H9 (cell line): ENCODE data around the gene NFE2. TPM values are rescaled to one million over a fixed set of nuclear protein-coding genes. Genes with fewer than 3 reads are reported as not detected.

ENCODE experiments used
- DNase-seq: peaks from one replicate; pipeline ENCODE4 v3.0.0-alpha.2; 2017
- H2AFZ ChIP-seq: one replicate; pipeline ENCODE4 v1.6.1; 2013; ENCODE audit warnings: mild to moderate bottlenecking, low read length, control low read depth, moderate library complexity
- H2AK5ac ChIP-seq: 2 replicates; pipeline ENCODE4 v1.6.1; 2013; ENCODE audit warnings: low read length, control low read depth, mixed read lengths; ENCODE audit not compliant: insufficient read length
- H2BK120ac ChIP-seq: one replicate; pipeline ENCODE4 v1.6.1; 2013; ENCODE audit warnings: low read depth, mild to moderate bottlenecking, low read length, control low read depth, inconsistent platforms; ENCODE audit not compliant: poor library complexity, severe bottlenecking
- H2BK12ac ChIP-seq: 2 replicates; pipeline ENCODE4 v1.6.1; 2013; ENCODE audit warnings: low read length, control low read depth, mixed read lengths, low read depth; ENCODE audit not compliant: insufficient read length
- H2BK15ac ChIP-seq: 2 replicates; pipeline ENCODE4 v1.6.1; 2013; ENCODE audit warnings: low read depth, low read length, control low read depth
- H2BK20ac ChIP-seq: one replicate; pipeline ENCODE4 v1.6.1; 2013; ENCODE audit warnings: low read depth, mild to moderate bottlenecking, low read length, control low read depth, inconsistent platforms; ENCODE audit not compliant: poor library complexity, severe bottlenecking
- H2BK5ac ChIP-seq: 2 replicates; pipeline ENCODE4 v1.6.1; 2013; ENCODE audit warnings: low read length, control low read depth, mixed read lengths; ENCODE audit not compliant: insufficient read length
- H3K14ac ChIP-seq: 2 replicates; pipeline ENCODE4 v1.6.1; 2013; ENCODE audit warnings: low read length, control low read depth; ENCODE audit not compliant: insufficient read depth
- H3K18ac ChIP-seq: 2 replicates; pipeline ENCODE4 v1.6.1; 2013; ENCODE audit warnings: low read depth, mild to moderate bottlenecking, mixed read lengths, low read length, control low read depth; ENCODE audit not compliant: insufficient read length
- H3K23ac ChIP-seq: 2 replicates; pipeline ENCODE4 v1.6.1; 2013; ENCODE audit warnings: low read length, control low read depth, mixed read lengths, low read depth; ENCODE audit not compliant: insufficient read length
- H3K23me2 ChIP-seq: 2 replicates; pipeline ENCODE4 v1.6.1; 2013; ENCODE audit warnings: low read depth, mild to moderate bottlenecking, mixed read lengths, low read length, control low read depth; ENCODE audit not compliant: insufficient read length, poor library complexity, severe bottlenecking
- H3K27ac ChIP-seq: 2 replicates; pipeline ENCODE4 v1.5.1; 2013; ENCODE audit warnings: low read length, control low read depth, mixed read lengths, low read depth; ENCODE audit not compliant: insufficient read length
- H3K27me3 ChIP-seq: 2 replicates; pipeline ENCODE4 v1.6.1; 2013; ENCODE audit warnings: low read length, control low read depth, inconsistent platforms; ENCODE audit not compliant: insufficient read depth
- H3K4ac ChIP-seq: 2 replicates; pipeline ENCODE4 v1.6.1; 2013; ENCODE audit warnings: low read depth, mild to moderate bottlenecking, control low read depth, inconsistent platforms, low read length, moderate library complexity
- H3K4me1 ChIP-seq: 2 replicates; pipeline ENCODE4 v1.6.1; 2013; ENCODE audit warnings: low read length, control low read depth, inconsistent platforms; ENCODE audit not compliant: insufficient read depth
- H3K4me2 ChIP-seq: 2 replicates; pipeline ENCODE4 v1.6.1; 2013; ENCODE audit warnings: low read length, control low read depth, mixed read lengths; ENCODE audit not compliant: insufficient read length, insufficient read depth
- H3K56ac ChIP-seq: 2 replicates; pipeline ENCODE4 v1.6.1; 2013; ENCODE audit warnings: low read depth, mild to moderate bottlenecking, mixed read lengths, low read length, control low read depth; ENCODE audit not compliant: insufficient read length
- H3K79me1 ChIP-seq: 2 replicates; pipeline ENCODE4 v1.6.1; 2013; ENCODE audit warnings: low read depth, mild to moderate bottlenecking, moderate library complexity, low read length, control low read depth, inconsistent platforms; ENCODE audit not compliant: insufficient read depth, poor library complexity, severe bottlenecking
- H3K79me2 ChIP-seq: 2 replicates; pipeline ENCODE4 v1.6.1; 2013; ENCODE audit warnings: low read length, control low read depth, inconsistent platforms; ENCODE audit not compliant: insufficient read depth
- H3K9ac ChIP-seq: 2 replicates; pipeline ENCODE4 v1.6.1; 2013; ENCODE audit warnings: low read length, control low read depth, mixed read lengths; ENCODE audit not compliant: insufficient read length; ENCODE audit errors: extremely low read depth
- H3K9me3 ChIP-seq: one replicate; pipeline ENCODE4 v1.6.1; 2013; ENCODE audit warnings: low read depth, low read length, inconsistent platforms; ENCODE audit not compliant: control insufficient read depth
- H3T11ph ChIP-seq: one replicate; pipeline ENCODE4 v1.6.1; 2013; ENCODE audit warnings: mild to moderate bottlenecking, low read length, control low read depth, inconsistent platforms
- H4K20me1 ChIP-seq: one replicate; pipeline ENCODE4 v1.6.1; 2013; ENCODE audit not compliant: control insufficient read depth, insufficient read length, insufficient read depth
- H4K5ac ChIP-seq: 2 replicates; pipeline ENCODE4 v1.6.1; 2013; ENCODE audit warnings: low read depth, mild to moderate bottlenecking, mixed read lengths, low read length, control low read depth; ENCODE audit not compliant: insufficient read length
- H4K8ac ChIP-seq: replicated peaks from 2 replicates; pipeline ENCODE4 v1.6.1; 2013; ENCODE audit warnings: low read length, control low read depth, mixed read lengths, low read depth; ENCODE audit not compliant: insufficient read length
- H4K91ac ChIP-seq: 2 replicates; pipeline ENCODE4 v1.6.1; 2013; ENCODE audit warnings: low read depth, mild to moderate bottlenecking, moderate library complexity, mixed read lengths, low read length, control low read depth; ENCODE audit not compliant: insufficient read length
- H3K27ac Mint-ChIP-seq, 3 experiments: 2 replicates in 2 of 3; 3 replicates in 1 of 3; pipeline ENCODE4 v1.8.0; 2020 to 2021; ENCODE audit warnings: mixed read lengths in 3 of 3, mild to moderate bottlenecking in 1 of 3, moderate library complexity in 1 of 3
- H3K27me3 Mint-ChIP-seq: 2 replicates; pipeline ENCODE4 v1.8.0; 2021; ENCODE audit warnings: low read depth, mild to moderate bottlenecking, moderate library complexity, mixed read lengths
- H3K36me3 Mint-ChIP-seq, 3 experiments: 2 replicates in 2 of 3; 3 replicates in 1 of 3; pipeline ENCODE4 v1.8.0; 2020 to 2021; ENCODE audit warnings: low read depth in 3 of 3, mixed read lengths in 3 of 3; ENCODE audit not compliant: insufficient read depth in 1 of 3
- H3K4me1 Mint-ChIP-seq, 2 experiments: 2 replicates each; pipeline ENCODE4 v1.8.0; 2020; ENCODE audit warnings: mixed read lengths in 2 of 2
- H3K4me3 Mint-ChIP-seq, 2 experiments: 2 replicates in 1 of 2; 3 replicates in 1 of 2; pipeline ENCODE4 v1.8.0; 2020 to 2021; ENCODE audit warnings: mild to moderate bottlenecking in 2 of 2, mixed read lengths in 2 of 2, moderate library complexity in 1 of 2
- H3K9me3 Mint-ChIP-seq, 2 experiments: 2 replicates in 1 of 2; 3 replicates in 1 of 2; pipeline ENCODE4 v1.8.0; 2020; ENCODE audit warnings: mild to moderate bottlenecking in 2 of 2, mixed read lengths in 2 of 2, moderate library complexity in 1 of 2
- CTCF ChIP-seq: fragments of 200-600 bp; sonication (generic); conservative IDR thresholded peaks from 3 replicates; pipeline ENCODE4 v1.8.0; 2021; ENCODE audit warnings: antibody characterized with exemption, mild to moderate bottlenecking
- WGBS: extraction: QIAGEN DNeasy Blood & Tissue Kit; methylation state at CpG from one replicate; pipeline ENCODE4 v1.1.7; 2013; ENCODE audit warnings: missing lambda C conversion rate, low lambda C conversion rate, mixed read lengths; ENCODE audit not compliant: insufficient read length; ENCODE audit errors: extremely low coverage; 5-methylcytosine and 5-hydroxymethylcytosine counted together
- total RNA-seq: library from RNA; stranded (reverse); gene quantifications from 2 replicates; pipeline ENCODE4 v1.2.1, GENCODE V29; 2021

The NFE2 gene
- total RNA-seq, 1 experiment from 2014 or later: 1.2 TPM

- Histone ChIP-seq H2BK5ac (no peak within 1 kb of the TSS), H3K9me3 (no peaks in the 10 kb centered on the region), H2AK5ac (no peak within 1 kb of the TSS), H2BK15ac (no peak within 1 kb of the TSS), H2BK12ac (no peak within 1 kb of the TSS), H3K23me2 (no peaks in the 10 kb centered on the region), H2BK120ac (no peak within 1 kb of the TSS), H3K27me3 (no peaks in the 10 kb centered on the region), H3K27ac (no peak within 1 kb of the TSS), H3K56ac (no peak within 1 kb of the TSS), H3K79me1 (no peaks in the 10 kb centered on the region), H3K23ac (no peak within 1 kb of the TSS), H3T11ph (no peak within 1 kb of the TSS), H3K4me2 (peak within 1 kb of the TSS; percentile 72), H3K9ac (peak within 1 kb of the TSS; percentile 94), H4K5ac (no peak within 1 kb of the TSS), H4K8ac (no peak within 1 kb of the TSS), H2BK20ac (no peak within 1 kb of the TSS), H3K4me1 (no peaks in the 10 kb centered on the region; the same call in 1 of the 2 replicates), H2AFZ (peak within 1 kb of the TSS; percentile 65), H4K20me1 (no peaks in the 10 kb centered on the region), H4K91ac (no peak within 1 kb of the TSS), H3K4ac (no peak within 1 kb of the TSS), H3K14ac (peak within 1 kb of the TSS; percentile 85; the same call in 1 of the 2 replicates), H3K18ac (peak within 1 kb of the TSS; percentile 93), H3K79me2 (no peaks in the 10 kb centered on the region)
- Mint-ChIP-seq H3K36me3 (peaks cover 0 to 2% (median 0%) of the 10 kb centered on the region in 3 experiments; a peak in 1 of 7 replicates), H3K4me3 (peak within 1 kb of the TSS; percentile 99 to 100), H3K9me3 (no peaks in the 10 kb centered on the region), H3K4me1 (peaks cover 19 to 25% of the 10 kb centered on the region in 2 experiments), H3K27me3 (no peaks in the 10 kb centered on the region), H3K27ac (peak within 1 kb of the TSS; percentile 99 to 100 (median 99))
- TF ChIP-seq CTCF: peak; percentile 90
- no CpG with 5 or more reads among the region's 34 CpGs for WGBS
- peak; percentile 99 for DNase-seq
Measured at GRCh38 chr12:54324617-54325441, 24.0 kb upstream of the NFE2 start, which contains the start of gene COPZ1. Gene COPZ1, plus strand, starts transcription at chr12:54325131. Its CDS starts 33 bp downstream, at chr12:54325164.
